ENCODE data around the gene MRPL54. TPM values are rescaled to one million over a fixed set of nuclear protein-coding genes. Genes with fewer than 3 reads are reported as not detected.
"Not testable (repeated sequence)": the region's sequence is repeated elsewhere in the genome, so short reads cannot be mapped to it uniquely, and the experiment has no call there.

MRPL54 gene
- total RNA-seq, 2 donors from 2014 or later = 78.9 to 86.0 TPM

DNA sequence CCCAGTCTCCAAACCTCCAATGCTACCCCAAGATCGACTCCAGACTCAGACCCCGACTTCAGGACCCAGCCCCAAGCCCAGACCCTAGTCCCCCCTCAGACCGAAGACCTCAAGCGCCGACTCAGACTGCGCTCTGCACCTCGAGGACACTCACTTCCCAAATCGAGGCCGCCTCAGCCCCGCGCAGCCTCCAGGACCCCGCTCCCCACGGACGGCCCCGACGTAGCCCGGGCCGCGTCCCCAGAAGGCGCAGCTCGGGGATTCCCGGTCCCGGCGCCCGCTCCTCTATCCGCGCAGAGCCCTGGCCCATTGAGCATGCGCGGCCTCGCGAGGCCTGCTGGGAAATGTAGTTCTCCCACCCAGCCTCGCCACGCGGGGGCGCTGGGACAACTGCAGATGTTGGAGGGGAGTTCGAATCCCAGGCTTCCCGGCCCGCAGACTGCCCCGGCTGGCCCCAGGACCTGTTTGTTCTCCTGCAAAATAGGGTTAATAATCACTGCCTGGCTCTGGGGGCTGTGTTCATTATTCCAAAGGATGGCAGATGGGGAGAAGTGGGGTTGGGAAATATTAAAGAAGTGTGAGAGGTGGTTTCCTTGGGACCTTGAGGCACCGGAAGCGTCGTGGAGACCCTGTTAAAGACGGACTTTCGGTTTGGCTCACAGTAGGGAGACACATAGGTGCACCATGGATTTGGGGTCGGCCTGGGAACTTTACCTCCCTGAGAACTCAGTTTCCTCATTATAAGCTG lies 926 bp upstream of the MRPL54 start, which contains the start of gene APBA3:
TSS of gene APBA3 (minus strand) at position 311 of the 748 bp plus-strand sequence. CDS start 1,428 bp downstream, outside the sequence.
- TF ChIP-seq POLR2A (IDR thresholded peaks at IDR 0.05) = peak in 2 of 3 donors; percentile 74 to 79
- TF ChIP-seq, protein P1, sequence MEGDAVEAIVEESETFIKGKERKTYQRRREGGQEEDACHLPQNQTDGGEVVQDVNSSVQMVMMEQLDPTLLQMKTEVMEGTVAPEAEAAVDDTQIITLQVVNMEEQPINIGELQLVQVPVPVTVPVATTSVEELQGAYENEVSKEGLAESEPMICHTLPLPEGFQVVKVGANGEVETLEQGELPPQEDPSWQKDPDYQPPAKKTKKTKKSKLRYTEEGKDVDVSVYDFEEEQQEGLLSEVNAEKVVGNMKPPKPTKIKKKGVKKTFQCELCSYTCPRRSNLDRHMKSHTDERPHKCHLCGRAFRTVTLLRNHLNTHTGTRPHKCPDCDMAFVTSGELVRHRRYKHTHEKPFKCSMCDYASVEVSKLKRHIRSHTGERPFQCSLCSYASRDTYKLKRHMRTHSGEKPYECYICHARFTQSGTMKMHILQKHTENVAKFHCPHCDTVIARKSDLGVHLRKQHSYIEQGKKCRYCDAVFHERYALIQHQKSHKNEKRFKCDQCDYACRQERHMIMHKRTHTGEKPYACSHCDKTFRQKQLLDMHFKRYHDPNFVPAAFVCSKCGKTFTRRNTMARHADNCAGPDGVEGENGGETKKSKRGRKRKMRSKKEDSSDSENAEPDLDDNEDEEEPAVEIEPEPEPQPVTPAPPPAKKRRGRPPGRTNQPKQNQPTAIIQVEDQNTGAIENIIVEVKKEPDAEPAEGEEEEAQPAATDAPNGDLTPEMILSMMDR (IDR thresholded peaks at IDR 0.05) = peak; percentile 49 to 78 (median 69)
- peaks cover 0 to 6% of the 10 kb centered on the region in 2 donors for H3K36me3 ChIP-seq (replicated peaks in 1 of 2; ENCODE audit: insufficient read depth in 1 of 2, low read depth in 2 of 2)
- intact Hi-C loops (cut with DNase I) = no loop called here
- peak within 1 kb of the TSS; percentile 96 to 98 for H3K4me3 ChIP-seq
- H3K4me1 ChIP-seq = peaks cover 39% of the 10 kb centered on the region
- peak within 1 kb of the TSS; percentile 94 to 100 (median 98) for H3K27ac ChIP-seq
- H3K9me3 ChIP-seq = no peaks in the 10 kb centered on the region
- peak; percentile 48 for ATAC-seq
- no peaks in the 10 kb centered on the region for H3K27me3 ChIP-seq
- 4 to 12% methylated on average over 9 to 39 of the region's 45 CpGs for WGBS, 2 donors
- peak; percentile 92 to 95 (median 94) for DNase-seq

DNA sequence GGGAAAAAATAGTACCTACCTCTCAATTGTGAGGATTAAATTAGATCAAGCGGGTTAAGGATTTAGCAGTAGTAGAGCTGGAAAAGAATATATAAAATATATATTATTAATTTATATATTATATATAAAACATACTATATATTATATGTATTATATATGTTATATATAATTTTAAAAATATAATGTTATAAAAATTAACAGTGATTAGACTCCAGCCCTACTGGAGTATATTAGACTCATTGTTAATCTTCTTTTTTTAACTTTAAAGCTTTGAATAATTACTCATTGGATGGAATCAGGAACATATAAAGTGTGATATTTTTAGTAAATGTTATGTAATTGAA lies 380 bp upstream of the MRPL54 start:
- TF ChIP-seq POLR2A (IDR thresholded peaks at IDR 0.05) = no peak
- TF ChIP-seq, protein P1 (IDR thresholded peaks at IDR 0.05) = no peak
- DNase-seq (no peak), ATAC-seq (no peak)
- 67% methylated on average over 1 of the region's 1 CpG for WGBS, 2 donors
- Histone ChIP-seq H3K4me3 (no peak overlapping the region), H3K9me3 (no peaks in the 10 kb centered on the region), H3K4me1 (peaks cover 39% of the 10 kb centered on the region), H3K27me3 (no peaks in the 10 kb centered on the region), H3K27ac (peak overlapping the region; percentile 94 to 100 (median 98)), H3K36me3 (replicated peaks in 1 of 2; ENCODE audit: insufficient read depth in 1 of 2, low read depth in 2 of 2) (peaks cover 0 to 7% of the 10 kb centered on the region in 2 donors)
- intact Hi-C loops (cut with DNase I) = no loop called here

DNA sequence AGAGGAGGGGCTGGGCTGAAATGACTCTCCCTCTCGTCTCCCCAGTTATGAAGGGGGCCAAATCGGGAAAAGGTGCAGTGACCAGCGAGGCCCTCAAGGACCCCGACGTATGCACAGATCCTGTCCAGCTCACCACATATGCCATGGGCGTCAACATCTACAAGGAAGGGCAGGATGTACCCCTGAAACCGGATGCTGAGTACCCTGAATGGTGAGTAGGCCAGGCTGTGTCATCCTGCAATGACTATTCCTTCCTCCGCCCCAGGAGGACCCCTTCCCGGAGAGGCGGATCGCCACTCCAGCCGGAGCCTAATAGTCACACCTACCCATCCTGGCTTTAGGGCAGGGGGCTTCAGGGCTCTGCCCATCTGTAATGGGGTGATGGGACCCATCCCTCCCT lies 2.6 kb downstream of the MRPL54 start:
- DNase-seq (no peak), ATAC-seq (no peak)
- no peak for TF ChIP-seq POLR2A (IDR thresholded peaks at IDR 0.05)
- TF ChIP-seq, protein P1 (IDR thresholded peaks at IDR 0.05) = no peak
- Histone ChIP-seq H3K9me3 (no peaks in the 10 kb centered on the region), H3K27ac (no peak overlapping the region), H3K36me3 (replicated peaks in 1 of 2; ENCODE audit: insufficient read depth in 1 of 2, low read depth in 2 of 2) (peaks cover 0 to 5% of the 10 kb centered on the region in 2 donors), H3K27me3 (no peaks in the 10 kb centered on the region), H3K4me1 (peaks cover 21% of the 10 kb centered on the region), H3K4me3 (no peak overlapping the region)
- 84 to 96% methylated on average over 11 to 12 of the region's 12 CpGs for WGBS, 2 donors
- intact Hi-C loops (cut with DNase I) = no loop called here

DNA sequence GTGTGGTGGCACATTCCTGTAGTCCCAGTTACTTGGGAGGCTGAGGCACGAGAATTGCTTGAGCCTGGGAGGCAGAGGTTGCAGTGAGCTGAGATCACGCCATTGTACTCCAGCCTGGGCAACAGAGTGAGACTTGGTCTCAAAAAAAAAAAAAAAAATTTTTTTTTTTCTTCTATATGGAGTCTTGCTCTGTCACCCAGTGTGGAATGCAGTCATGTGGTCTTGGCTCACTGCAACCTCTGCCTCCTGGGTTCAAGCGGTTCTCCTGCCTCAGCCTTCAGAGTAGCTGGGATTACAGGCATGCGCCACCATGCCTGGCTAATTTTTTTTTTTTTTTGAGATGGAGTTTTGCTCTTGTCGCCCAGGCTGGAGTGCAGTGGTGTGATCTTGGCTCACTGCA lies 3.3 kb downstream of the MRPL54 start:
- WGBS, 2 donors = 99 to 100% methylated on average over 5 of the region's 5 CpGs
- ATAC-seq; intact Hi-C loops (cut with DNase I): not testable (repeated sequence)

DNA sequence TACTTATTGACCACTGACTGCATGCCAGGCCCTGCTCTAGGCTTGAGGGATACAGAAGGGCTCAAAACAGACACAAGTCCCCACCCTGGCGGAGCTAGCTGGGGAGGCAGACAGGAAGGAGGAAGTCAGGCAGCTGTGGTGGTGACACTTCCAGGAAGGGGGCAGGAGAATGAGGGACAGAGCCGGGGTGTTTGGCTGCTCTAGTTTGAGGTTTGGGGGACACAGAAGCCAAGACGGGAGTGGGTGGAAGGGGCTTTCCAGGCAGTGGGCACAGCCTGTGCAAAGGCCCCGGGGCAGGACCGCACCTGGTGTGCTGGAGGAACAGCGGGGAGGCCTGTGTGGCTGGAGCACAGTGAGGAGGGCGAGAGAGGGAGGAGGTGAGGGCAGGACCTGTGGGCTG lies 4.0 kb downstream of the MRPL54 start:
- H3K27me3 ChIP-seq = no peaks in the 10 kb centered on the region
- H3K4me1 ChIP-seq = peaks cover 11% of the 10 kb centered on the region
- DNase-seq (no peak), ATAC-seq (no peak)
- WGBS, 2 donors = 90 to 94% methylated on average over 7 of the region's 7 CpGs
- no peaks in the 10 kb centered on the region for H3K9me3 ChIP-seq
- H3K4me3 ChIP-seq = no peak overlapping the region
- intact Hi-C loops (cut with DNase I) = no loop called here
- TF ChIP-seq, protein P1 (IDR thresholded peaks at IDR 0.05) = no peak
- no peak for TF ChIP-seq POLR2A (IDR thresholded peaks at IDR 0.05)
- peaks cover 0 to 5% of the 10 kb centered on the region in 2 donors for H3K36me3 ChIP-seq (replicated peaks in 1 of 2; ENCODE audit: insufficient read depth in 1 of 2, low read depth in 2 of 2)
- no peak overlapping the region for H3K27ac ChIP-seq

More for the DNA sequence above, 3.3 kb downstream of the MRPL54 start:
- H3K27ac ChIP-seq; H3K4me3 ChIP-seq; H3K27me3 ChIP-seq; DNase-seq; H3K9me3 ChIP-seq; H3K36me3 ChIP-seq (replicated peaks in 1 of 2; ENCODE audit: insufficient read depth in 1 of 2, low read depth in 2 of 2): not testable (repeated sequence)
- H3K4me1 ChIP-seq = peaks cover 14% of the 10 kb centered on the region
